NOMO-1 treated with dmso at 0.1 percent for 144 hours (cell line): ENCODE measurements around the gene BSN.
"Not testable (repeated sequence)": the region's sequence is repeated elsewhere in the genome, so short reads cannot be mapped to it uniquely, and the experiment has no call there.

Experiments used
- DNase-seq: peaks from one replicate; lab custom pipeline; 2025; ENCODE audit not compliant: unreplicated experiment; lab: John Stamatoyannopoulos, UW

Gene BSN

GRCh38 chr3:49694409-49695070, 140.3 kb downstream of the BSN start:
- DNase-seq = not testable (repeated sequence)

GRCh38 chr3:49695350-49696015, 141.2 kb downstream of the BSN start:
- not testable (repeated sequence) for DNase-seq

- DNase-seq = no peak
Measured at GRCh38 chr3:49699281-49699979, 145.2 kb downstream of the BSN start.

GRCh38 chr3:49700014-49700413, 145.7 kb downstream of the BSN start:
- no peak for DNase-seq

- no peak for DNase-seq
Measured at GRCh38 chr3:49700453-49701128, 146.3 kb downstream of the BSN start.

GRCh38 chr3:49701388-49702077, 147.3 kb downstream of the BSN start:
- no peak for DNase-seq

GRCh38 chr3:49702672-49703071, 148.4 kb downstream of the BSN start:
- no peak for DNase-seq

- no peak for DNase-seq
Measured at GRCh38 chr3:49703443-49703927, 149.2 kb downstream of the BSN start.

GRCh38 chr3:49703956-49704355, 149.7 kb downstream of the BSN start:
- no peak for DNase-seq

- no peak for DNase-seq
Measured at GRCh38 chr3:49704629-49705028, 150.4 kb downstream of the BSN start.

- DNase-seq = no peak
Measured at GRCh38 chr3:49705390-49705960, 151.2 kb downstream of the BSN start.

GRCh38 chr3:49706456-49707112, 152.3 kb downstream of the BSN start:
- no peak for DNase-seq

- DNase-seq = no peak
Measured at GRCh38 chr3:49707113-49707480, 152.8 kb downstream of the BSN start.

GRCh38 chr3:49709852-49710251, 155.6 kb downstream of the BSN start:
- DNase-seq = no peak

GRCh38 chr3:49711489-49711888, 157.2 kb downstream of the BSN start:
- no peak for DNase-seq

- no peak for DNase-seq
Measured at GRCh38 chr3:49712166-49712565, 157.9 kb downstream of the BSN start.

GRCh38 chr3:49712631-49713317, 158.5 kb downstream of the BSN start:
- DNase-seq = no peak

- no peak for DNase-seq
Measured at GRCh38 chr3:49713336-49714105, 159.2 kb downstream of the BSN start.
